8988T (cell line): ENCODE results near the gene SLC34A1.
A peak's percentile ranks its signal among the peaks of the same experiment; 100 is the strongest.
"Not testable (repeated sequence)": the region's sequence is repeated elsewhere in the genome, so short reads cannot be mapped to it uniquely, and the experiment has no call there.

ENCODE experiments used
- DNase-seq: peaks from one replicate; pipeline ENCODE4 v3.0.0; 2011

SLC34A1 gene

DNA sequence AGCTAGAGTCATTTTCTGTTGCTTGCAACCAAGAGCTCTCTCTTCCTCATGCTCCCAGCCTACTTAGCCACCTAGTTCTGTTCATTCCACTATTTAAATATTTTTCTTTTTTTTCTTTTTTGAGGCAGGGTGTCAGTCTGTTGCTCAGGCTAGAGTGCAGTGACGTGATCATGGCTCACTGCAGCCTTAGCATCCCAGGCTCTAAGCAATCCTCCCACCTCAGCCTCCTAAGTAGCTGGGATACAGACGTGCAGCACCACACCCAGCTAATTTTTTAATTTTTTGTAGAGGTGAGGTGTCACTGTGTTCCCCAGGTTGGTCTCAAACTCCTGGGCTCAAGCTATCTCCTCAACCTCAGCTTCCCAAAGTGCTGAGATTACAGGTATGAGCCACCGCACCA, 30.2 kb downstream of the SLC34A1 start:
- no peak for DNase-seq

DNA sequence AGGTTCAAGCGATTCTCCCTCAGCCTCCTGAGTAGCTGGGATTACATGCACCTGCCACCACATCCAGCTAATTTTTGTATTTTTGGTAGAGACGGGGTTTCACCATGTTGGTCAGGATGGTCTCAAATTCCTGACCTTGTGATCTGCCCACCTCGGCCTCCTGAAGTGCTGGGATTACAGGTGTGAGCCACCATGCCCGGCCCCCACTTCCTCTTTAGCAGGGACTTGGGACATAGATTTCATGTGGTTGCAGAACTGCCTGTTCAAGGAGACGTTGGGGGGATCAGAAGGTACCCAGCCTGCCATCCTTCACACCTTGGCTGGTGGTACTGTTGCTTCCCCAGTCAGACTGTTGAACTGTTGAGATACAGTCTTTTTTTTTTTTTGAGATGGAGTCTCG, 32.8 kb downstream of the SLC34A1 start:
- not testable (repeated sequence) for DNase-seq

- no peak for DNase-seq
These were observed 34.8 kb downstream of the SLC34A1 start for GRCh38 chr5:177419046-177419445.

GRCh38 chr5:177420472-177420871, 36.2 kb downstream of the SLC34A1 start:
- DNase-seq = not testable (repeated sequence)

DNA sequence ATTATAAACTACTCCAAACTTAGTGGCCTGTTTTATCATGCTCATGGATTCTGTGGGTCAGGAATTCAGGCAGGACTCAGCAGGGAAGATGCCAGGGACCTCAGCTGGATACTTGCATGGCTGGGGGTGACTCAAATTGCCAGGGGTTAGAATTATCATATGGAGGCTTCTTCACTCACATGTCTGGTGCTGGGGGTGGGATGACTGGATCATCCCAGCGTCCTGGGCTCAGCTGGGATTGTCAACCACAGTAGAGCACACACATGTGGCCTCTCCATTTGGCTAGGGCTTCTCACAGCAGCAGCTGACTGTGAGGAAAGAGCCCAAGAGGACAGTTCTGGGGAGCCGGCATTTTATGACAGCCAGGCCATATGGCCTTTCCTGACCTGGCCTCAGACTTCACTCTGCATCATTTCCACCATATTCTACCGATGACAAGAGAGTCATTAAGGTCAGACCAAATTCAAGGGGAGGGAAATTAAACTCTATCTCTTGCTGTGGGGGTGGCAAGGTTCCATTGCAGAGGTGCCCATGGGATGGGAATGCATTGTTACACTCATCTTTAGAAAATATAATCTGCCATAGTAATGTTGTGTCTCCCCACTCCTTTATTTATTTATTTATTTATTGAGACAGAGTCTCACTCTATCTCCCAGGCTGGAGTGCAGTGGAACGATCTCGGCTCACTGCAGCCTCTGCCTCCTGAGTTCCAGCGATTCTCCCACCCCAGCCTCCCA, 37.0 kb downstream of the SLC34A1 start:
- no peak for DNase-seq

- no peak for DNase-seq
These were observed 39.4 kb downstream of the SLC34A1 start for GRCh38 chr5:177423671-177424070.

DNA sequence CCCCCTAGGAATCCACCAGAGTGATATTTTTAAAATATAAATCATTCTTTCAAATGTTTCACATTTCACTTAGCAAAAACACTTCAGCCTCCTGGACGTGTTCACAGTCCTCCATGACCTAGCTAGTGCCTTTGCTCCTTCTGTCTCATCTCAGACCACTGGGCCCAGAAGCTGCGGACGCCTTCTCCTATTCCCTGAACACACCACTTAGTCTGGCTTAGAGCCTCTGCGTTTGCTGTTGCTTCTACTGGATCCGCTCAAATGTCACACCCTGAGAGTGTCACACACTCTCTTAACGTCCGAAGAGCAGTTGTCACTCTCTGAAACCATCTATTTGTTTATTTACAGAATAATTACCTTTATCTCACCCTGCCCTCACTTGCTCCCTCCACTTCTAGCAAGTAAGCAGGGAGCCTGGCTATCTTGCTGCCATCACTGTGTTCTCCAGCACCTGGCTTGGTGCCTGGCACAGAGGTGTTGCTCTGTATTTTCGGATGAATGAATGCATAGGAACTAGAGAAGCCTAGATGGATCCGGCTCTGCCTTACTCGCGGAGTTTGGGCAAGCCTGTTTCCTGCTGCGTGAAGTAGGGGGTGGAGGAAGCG, 41.1 kb downstream of the SLC34A1 start:
- no peak for DNase-seq

- DNase-seq = peak; percentile 94
These were observed 41.7 kb downstream of the SLC34A1 start for GRCh38 chr5:177425801-177426565.

GRCh38 chr5:177426566-177427210, 42.5 kb downstream of the SLC34A1 start, which contains the start of gene GRK6:
TSS of gene GRK6 (plus strand) at chr5:177426676. CDS start at chr5:177426846, 170 bp downstream.
- DNase-seq = peak; percentile 100

GRCh38 chr5:177427211-177427822, 43.1 kb downstream of the SLC34A1 start:
- DNase-seq = no peak

DNA sequence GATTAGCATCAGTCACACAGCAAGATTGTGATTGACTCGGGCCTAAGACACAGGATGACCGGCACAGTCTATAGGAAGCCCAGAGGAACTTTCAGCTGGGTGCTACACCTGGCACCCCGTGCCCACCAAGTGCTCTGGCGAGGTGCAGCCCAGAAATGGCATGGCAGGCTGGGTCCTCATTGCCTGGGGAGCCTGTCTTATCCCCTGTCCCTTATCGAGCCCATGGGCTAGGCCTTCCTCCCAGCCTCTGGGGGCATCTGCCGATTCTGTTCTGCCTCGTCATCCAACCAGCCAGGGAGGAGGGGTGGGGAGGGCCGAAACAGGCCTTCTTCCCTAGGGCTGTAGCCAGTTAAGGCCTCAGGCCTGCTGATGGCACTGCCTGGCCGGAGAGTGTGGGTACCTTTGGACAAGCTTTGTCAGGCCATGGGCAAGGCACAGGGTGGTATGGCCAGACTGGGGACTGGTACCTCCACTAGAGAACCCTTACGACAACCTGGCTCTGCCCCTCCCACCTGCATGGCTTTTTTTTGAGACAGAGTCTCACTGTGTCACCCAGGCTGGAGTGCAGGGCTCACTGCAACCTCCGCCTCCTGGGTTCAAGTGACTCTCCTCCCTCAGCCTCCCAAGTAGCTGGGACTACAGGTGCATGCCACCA, 43.8 kb downstream of the SLC34A1 start:
- DNase-seq = no peak

GRCh38 chr5:177428574-177429217, 44.5 kb downstream of the SLC34A1 start:
- no peak for DNase-seq

DNA sequence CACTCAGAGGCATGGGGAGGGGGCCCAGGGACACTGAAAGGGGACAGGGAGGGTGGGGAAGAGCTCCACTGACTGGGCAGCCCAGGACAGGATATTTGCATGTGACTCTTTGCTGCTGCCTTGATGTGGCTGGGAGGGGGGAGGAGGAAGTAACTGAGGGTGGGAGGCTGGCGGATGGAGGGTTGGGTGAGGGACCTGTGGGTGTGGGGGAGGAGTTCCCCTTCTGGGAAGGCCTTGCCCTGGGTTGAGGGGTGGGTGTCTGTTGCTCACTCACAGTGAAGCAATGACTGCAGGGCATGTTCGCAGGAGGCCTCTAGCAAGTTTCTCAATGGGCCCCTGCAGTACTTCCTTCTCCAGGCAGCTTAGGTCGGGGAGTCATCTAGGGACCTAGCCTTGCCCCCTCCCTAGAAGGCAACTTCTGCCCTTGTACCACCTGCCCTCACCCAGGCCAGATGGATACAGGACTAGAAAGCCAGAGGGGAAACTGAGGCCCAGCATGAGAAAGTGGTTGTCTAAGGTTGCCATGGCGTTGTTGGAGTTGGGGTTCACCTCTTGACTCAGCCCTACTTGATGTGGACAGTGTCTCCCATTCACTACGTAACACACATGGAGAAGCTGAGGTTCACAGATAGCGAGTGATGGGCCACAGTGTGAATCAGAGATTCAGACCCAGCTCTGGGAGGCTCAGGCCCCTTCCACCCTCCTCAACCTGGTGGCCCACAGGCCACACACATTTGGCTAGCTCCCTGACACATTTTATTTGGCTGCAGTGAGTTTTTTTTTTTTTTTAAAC, 45.2 kb downstream of the SLC34A1 start:
- DNase-seq = no peak

DNA sequence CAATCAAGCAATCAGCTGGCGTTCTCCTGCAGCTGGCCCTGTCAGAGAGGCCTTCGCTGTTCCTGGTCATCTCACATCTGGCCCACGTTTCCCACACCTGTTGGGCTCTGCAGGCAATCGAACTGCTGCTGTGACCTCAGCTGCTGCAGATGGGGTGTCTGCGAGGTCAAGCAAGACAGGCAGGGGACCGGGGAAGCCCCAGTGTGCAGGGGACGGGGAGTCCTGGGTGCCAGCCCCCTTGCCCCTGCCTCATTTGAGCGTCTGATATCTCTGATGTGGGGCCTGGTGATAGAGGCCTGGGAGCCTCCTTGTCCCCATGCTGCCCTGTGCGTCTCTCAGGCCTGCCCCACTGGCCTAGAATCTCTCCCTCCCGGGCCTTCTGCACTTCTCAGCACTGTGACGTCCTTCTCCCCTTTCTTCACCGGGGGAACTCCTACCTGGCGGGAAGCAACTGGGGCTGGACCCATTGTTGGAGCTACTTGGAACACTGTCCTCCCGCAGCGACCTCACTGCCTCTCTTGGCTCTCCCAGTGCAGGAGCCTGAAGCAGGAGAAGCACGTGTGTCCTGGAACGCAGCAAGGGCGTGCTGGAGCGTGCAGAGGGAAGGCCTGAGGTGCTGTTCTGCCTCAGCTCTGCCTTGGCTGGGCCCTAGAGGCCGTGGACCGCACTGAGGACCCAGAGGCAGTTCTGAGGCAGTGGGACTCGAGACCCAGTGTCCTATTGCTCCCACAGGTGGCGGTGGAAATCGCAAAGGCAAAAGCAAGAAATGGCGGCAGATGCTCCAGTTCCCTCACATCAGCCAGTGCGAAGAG, 46.1 kb downstream of the SLC34A1 start:
- no peak for DNase-seq

DNA sequence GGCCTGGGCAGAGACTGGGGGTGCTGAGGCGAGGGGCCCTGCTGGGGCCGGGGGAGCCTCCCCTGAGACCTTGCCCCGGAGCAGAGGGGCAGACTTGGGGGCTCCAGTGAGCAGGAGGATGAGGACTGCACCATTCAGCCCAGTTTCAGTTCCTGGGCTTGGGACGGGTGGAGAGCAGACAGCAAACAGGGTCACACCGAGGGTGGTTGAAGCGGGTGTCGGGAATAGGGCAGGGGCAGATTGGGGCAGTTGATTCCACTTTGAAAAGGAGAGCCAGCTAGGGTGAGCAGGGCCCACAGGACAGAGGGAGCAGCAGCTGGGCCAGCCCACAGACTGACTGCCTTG, 46.7 kb downstream of the SLC34A1 start:
- no peak for DNase-seq

DNA sequence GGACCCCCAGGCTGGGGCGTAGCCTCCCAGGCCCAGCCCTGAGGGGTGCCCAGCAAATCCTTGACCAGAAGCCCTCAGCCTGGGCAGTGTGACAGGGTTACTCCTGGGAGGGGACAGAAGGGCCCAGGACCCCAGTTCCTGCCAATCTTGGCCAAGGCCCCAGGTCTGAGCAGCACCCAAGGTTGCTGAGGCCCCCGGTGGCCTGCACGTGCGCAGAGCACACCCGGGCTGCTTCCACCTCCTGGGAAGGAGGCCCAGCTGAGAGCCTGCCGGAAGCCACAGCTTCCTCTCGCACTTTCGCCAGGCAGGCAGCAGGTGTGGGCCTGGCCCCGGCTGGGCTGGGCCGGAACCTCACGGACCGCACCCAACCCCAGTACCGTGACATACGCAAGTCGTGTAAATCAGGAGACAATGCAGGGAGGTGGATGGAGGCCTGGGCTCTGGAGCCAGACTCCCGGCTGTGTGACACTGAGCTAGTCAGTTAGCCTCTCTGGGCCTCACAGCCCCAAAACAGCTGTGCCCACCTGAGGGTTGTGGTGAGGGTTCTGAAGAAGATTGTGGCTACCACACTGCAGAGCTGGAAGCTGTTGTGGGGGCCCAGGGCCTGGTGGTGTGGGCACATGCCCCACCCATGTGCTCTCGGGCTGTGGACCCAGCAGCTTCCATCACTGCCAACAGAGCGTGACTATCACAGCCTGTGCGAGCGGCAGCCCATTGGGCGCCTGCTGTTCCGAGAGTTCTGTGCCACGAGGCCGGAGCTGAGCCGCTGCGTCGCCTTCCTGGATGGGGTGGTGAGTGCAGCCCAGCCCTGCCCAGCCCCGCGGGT, 47.3 kb downstream of the SLC34A1 start:
- no peak for DNase-seq

- DNase-seq = no peak
These were observed 48.1 kb downstream of the SLC34A1 start for GRCh38 chr5:177432143-177432838.

DNA sequence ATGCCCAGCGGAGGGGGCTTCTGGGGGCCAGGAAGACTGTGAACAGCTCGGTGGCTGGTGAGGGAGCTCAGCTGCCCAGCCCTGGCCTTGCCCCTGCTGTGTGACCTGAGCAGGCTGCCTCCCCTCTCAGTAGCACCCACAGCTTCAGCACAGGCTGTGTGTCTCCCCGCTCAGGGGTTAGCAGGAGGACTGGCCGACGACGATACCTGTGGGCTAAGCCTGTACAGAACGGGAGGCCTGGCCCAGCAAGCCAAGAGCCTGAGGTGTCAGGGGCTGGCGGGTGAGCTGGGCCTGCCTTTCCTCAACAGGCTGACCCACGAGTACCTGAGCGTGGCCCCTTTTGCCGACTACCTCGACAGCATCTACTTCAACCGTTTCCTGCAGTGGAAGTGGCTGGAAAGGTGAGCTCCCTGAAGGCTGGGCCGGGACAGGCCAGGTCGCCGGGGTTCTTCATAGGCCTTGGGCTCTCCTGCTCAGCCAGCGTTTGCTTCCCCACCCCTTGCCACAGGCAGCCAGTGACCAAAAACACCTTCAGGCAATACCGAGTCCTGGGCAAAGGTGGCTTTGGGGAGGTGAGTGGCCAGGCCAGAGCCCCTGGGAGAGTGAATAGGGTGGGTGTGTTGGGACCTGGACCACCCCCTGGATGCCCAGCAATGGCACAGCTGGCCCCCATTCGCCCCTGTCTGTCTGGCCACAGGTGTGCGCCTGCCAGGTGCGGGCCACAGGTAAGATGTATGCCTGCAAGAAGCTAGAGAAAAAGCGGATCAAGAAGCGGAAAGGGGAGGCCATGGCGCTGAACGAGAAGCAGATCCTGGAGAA, 48.8 kb downstream of the SLC34A1 start:
- no peak for DNase-seq
